Panc1 (cell line): ENCODE results near the gene PRR19. TPM values are rescaled to one million over a fixed set of nuclear protein-coding genes. Genes with fewer than 3 reads are reported as not detected.

ENCODE experiments used
- ATAC-seq: fragments of 200-7000 bp; cut with Tn5 transposase; 2 replicates; pipeline ENCODE4 v1.9.1; 2020; ENCODE audit warnings: mild to moderate bottlenecking, moderate library complexity
- BruUV-seq: library from RNA; stranded (reverse); fragments of 400-500 nt; replicated peaks from 2 replicates; lab custom pipeline; 2021; lab: Mats Ljungman, UMichigan
- CTCF ChIA-PET: fragments of 300-600 bp; sonication (Branson Sonifier 250); formaldehyde crosslinking; loops from one replicate; lab custom pipeline; 2022; ENCODE audit warnings: antibody characterized with exemption; lab: Charles Lee
- POLR2A ChIA-PET: fragments of 300-600 bp; sonication (Branson Sonifier 250); formaldehyde crosslinking; loops from one replicate; lab custom pipeline; 2022; ENCODE audit warnings: antibody characterized with exemption; lab: Charles Lee
- DNase-seq: peaks from one replicate; pipeline ENCODE4 v3.0.0-alpha.2; 2010; ENCODE audit warnings: low read depth, low spot score
- H3K27ac ChIP-seq: 2 replicates; pipeline ENCODE4 v1.5.1; 2011; ENCODE audit warnings: mild to moderate bottlenecking, low read length, inconsistent platforms
- H3K27me3 ChIP-seq: fragments of 200-500 bp; sonication (Bioruptor generic); 2 replicates; pipeline ENCODE4 v1.6.0; 2014; ENCODE audit warnings: low read length, inconsistent platforms; ENCODE audit not compliant: control insufficient read depth, insufficient read depth
- H3K36me3 ChIP-seq: fragments of 200-500 bp; sonication (Bioruptor generic); 2 replicates; pipeline ENCODE4 v1.5.1; 2014; ENCODE audit warnings: inconsistent platforms, mild to moderate bottlenecking, low read length, moderate library complexity; ENCODE audit not compliant: control insufficient read depth, insufficient read depth
- H3K4me1 ChIP-seq: 2 replicates; pipeline ENCODE4 v1.5.1; 2011; ENCODE audit warnings: inconsistent platforms, mild to moderate bottlenecking, low read length, moderate library complexity; ENCODE audit not compliant: control insufficient read depth, insufficient read depth
- H3K4me3 ChIP-seq, 2 experiments: 2 replicates each; pipeline ENCODE4 v1.5.1; 2011 to 2012; ENCODE audit warnings: low read depth in 2 of 2, low read length in 2 of 2, mild to moderate bottlenecking in 2 of 2, inconsistent platforms in 1 of 2, moderate library complexity in 1 of 2
- H3K9me3 ChIP-seq: fragments of 200-500 bp; sonication (Bioruptor generic); 2 replicates; pipeline ENCODE4 v1.5.1; 2014; ENCODE audit warnings: low read depth, mild to moderate bottlenecking, inconsistent platforms, low read length, moderate library complexity; ENCODE audit not compliant: control insufficient read depth, insufficient read depth
- POLR2AphosphoS5 ChIP-seq: IDR thresholded peaks from 2 replicates; pipeline ENCODE4 v1.6.1; 2012; ENCODE audit warnings: mild to moderate bottlenecking, low read depth, low read length, moderate library complexity
- in situ Hi-C: cut with HindIII; loops from 2 replicates; pipeline ENCODE4 v1.10.0; 2016; ENCODE audit warnings: low sequenced_read_pairs, low pct_unique_long_range_greater_than_20kb
- intact Hi-C: fragments of 100-400 bp; cut with micrococcal nuclease; formaldehyde crosslinking; loops from one replicate; pipeline ENCODE4 v1.10.0; 2022; ENCODE audit not compliant: unreplicated experiment
- microRNA-seq: library from miRNA; unstranded; fragments of <30 nt; microRNA quantifications from one replicate; pipeline ENCODE4 v1.1.0, GENCODE V29; 2020; ENCODE audit not compliant: unreplicated experiment
- total RNA-seq: library from RNA; stranded (reverse); gene quantifications from one replicate; pipeline ENCODE4 v1.2.1, GENCODE V29; 2021; ENCODE audit not compliant: unreplicated experiment

Gene PRR19
- total RNA-seq, 1 experiment from 2014 or later = 2.1 TPM

- H3K27me3 ChIP-seq = no peaks in the 10 kb centered on the region
- ChIA-PET POLR2A (no interaction called here), CTCF (no interaction called here)
- TF ChIP-seq POLR2AphosphoS5 = no peak
- no peak overlapping the region for H3K4me3 ChIP-seq
- intact Hi-C loops = no loop called here
- no peaks in the 10 kb centered on the region for H3K4me1 ChIP-seq
- ATAC-seq (no peak), DNase-seq (no peak)
- BruUV-seq = no TSS peak
- no peak overlapping the region for H3K27ac ChIP-seq
- in situ Hi-C loops = no loop called here
- no peaks in the 10 kb centered on the region for H3K9me3 ChIP-seq
- H3K36me3 ChIP-seq = no peaks in the 10 kb centered on the region
These were observed 55.4 kb downstream of the PRR19 start for GRCh38 chr19:42357290-42357689.

Small RNA genes within 50 kb of the gene (microRNA-seq; reads per million reads assigned to microRNA genes)
- gene MIR8077 = not detected

Other genes starting within 250 kb of the PRR19 start
- gene GRIK5, start 231.9 kb upstream of the PRR19 start, total RNA-seq = 0.62 TPM
- gene ZNF574, start 226.0 kb upstream of the PRR19 start, total RNA-seq = 15.7 TPM
- 0.10 TPM for gene POU2F2, start 169.7 kb upstream of the PRR19 start, total RNA-seq
- gene DEDD2, start 84.5 kb upstream of the PRR19 start, total RNA-seq = 13.2 TPM
- 10.5 TPM for gene ZNF526, start 81.8 kb upstream of the PRR19 start, total RNA-seq
- 46.0 TPM for gene GSK3A, start 59.5 kb upstream of the PRR19 start, total RNA-seq
- gene ERF, start 47.0 kb upstream of the PRR19 start, total RNA-seq = 85.7 TPM
- gene CIC, start 32.9 kb upstream of the PRR19 start, total RNA-seq = 67.4 TPM
- gene PAFAH1B3, start 492 bp downstream of the PRR19 start, total RNA-seq = 92.2 TPM
- 3.0 TPM for gene TMEM145, start 11.2 kb downstream of the PRR19 start, total RNA-seq
- gene MEGF8, start 23.5 kb downstream of the PRR19 start, total RNA-seq = 14.2 TPM
- 4.6 TPM for gene CNFN, start 88.2 kb downstream of the PRR19 start, total RNA-seq
- gene LIPE, start 125.3 kb downstream of the PRR19 start, total RNA-seq = 3.4 TPM
- gene CXCL17, start 140.8 kb downstream of the PRR19 start, total RNA-seq = not detected
- 2.4 TPM for gene CEACAM1, start 226.3 kb downstream of the PRR19 start, total RNA-seq